ENCODE results near the gene SORCS2.

DNA sequence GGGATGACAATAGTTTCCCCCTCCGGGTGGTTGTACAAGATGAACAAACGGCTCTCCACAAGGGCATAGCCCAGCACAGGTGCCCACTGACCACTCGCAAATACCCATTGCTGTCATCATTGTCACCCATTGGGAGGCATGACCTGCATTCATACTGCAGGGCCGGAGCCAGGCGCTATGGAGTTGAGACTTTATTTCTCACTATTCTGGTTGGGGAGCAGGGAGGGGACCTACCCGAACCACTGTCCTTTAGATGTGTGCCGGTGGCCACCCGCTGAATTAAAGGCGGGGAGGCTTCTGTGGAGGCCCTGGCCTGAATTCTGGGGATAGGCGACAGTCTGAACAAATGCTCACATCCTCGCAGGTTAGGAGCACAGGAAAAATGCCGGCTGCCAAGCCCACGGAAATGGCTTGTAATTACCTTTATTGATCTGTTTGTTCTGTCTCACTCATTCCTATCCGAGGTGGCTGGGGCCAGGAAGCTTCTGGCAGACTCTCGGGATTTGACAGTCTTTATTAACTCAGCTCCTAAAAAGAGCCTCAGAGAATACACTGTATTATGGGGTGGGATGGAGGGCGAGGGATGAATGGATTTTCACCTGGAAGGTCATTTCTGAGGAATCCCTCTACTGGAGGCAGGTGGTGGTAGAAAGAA, 367.5 kb downstream of the SORCS2 start:
- TF ChIP-seq CTCF (IDR thresholded peaks at IDR 0.05; ENCODE audit: low read length) (no peak), EZH2 (IDR thresholded peaks at IDR 0.05; ENCODE audit: borderline replicate concordance, low read length) (no peak)

All from OCI-LY1 (cell line).